ENCODE data around the gene ENDOV. TPM values are rescaled to one million over a fixed set of nuclear protein-coding genes. Genes with fewer than 3 reads are reported as not detected.

ENDOV gene
- total RNA-seq, 1 experiment from 2014 or later, result 15.0 TPM

- no peak for DNase-seq (ENCODE audit: low read depth, low spot score)
- in situ Hi-C loops (cut with HindIII; ENCODE audit: low pct_unique_long_range_greater_than_20kb, low sequenced_read_pairs), result no loop called here
Observed at GRCh38 chr17:80463784-80464400, 48.9 kb downstream of the ENDOV start.

GRCh38 chr17:80464486-80464885 lies 49.5 kb downstream of the ENDOV start:
- no peak for DNase-seq (ENCODE audit: low read depth, low spot score)
- in situ Hi-C loops (cut with HindIII; ENCODE audit: low pct_unique_long_range_greater_than_20kb, low sequenced_read_pairs), result no loop called here

DNA sequence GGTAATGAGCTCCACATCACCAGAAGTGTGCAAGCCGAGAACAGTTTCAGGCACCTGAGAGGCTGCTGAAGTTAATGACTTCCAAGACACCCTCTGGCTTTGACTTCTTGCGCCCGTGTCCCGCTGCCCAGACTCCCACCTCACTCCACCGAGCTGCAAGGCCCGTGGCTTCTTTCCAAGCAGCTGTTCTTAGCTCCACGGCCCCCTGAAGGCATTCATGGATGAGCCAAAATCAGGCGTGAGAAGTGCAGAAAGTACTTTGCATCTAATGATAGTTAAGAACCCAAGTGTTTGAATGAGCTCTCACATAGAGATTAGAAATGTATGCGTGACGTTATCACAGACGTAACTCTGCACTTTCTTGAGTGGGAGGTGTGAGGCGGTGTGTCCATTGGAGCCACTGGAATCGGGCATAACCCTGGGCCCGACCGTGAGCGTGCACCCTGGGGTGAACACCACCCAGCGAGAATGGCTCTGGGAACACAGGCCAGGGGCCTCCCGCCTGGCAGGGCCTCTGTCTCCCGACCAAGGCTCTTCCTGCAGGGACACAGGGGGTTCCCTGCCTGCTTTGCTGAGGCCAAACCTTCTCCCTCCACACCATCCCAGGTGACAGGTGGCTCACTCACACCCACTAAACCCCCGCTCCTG lies 50.5 kb downstream of the ENDOV start:
- in situ Hi-C loops (cut with HindIII; ENCODE audit: low pct_unique_long_range_greater_than_20kb, low sequenced_read_pairs), result no loop called here
- DNase-seq (ENCODE audit: low read depth, low spot score), result no peak

- in situ Hi-C loops (cut with HindIII; ENCODE audit: low pct_unique_long_range_greater_than_20kb, low sequenced_read_pairs), result no loop called here
- DNase-seq (ENCODE audit: low read depth, low spot score), result no peak
Observed at GRCh38 chr17:80466188-80466705, 51.3 kb downstream of the ENDOV start.

GRCh38 chr17:80468242-80468641 lies 53.3 kb downstream of the ENDOV start:
- in situ Hi-C loops (cut with HindIII; ENCODE audit: low pct_unique_long_range_greater_than_20kb, low sequenced_read_pairs), result no loop called here
- DNase-seq (ENCODE audit: low read depth, low spot score), result no peak

DNA sequence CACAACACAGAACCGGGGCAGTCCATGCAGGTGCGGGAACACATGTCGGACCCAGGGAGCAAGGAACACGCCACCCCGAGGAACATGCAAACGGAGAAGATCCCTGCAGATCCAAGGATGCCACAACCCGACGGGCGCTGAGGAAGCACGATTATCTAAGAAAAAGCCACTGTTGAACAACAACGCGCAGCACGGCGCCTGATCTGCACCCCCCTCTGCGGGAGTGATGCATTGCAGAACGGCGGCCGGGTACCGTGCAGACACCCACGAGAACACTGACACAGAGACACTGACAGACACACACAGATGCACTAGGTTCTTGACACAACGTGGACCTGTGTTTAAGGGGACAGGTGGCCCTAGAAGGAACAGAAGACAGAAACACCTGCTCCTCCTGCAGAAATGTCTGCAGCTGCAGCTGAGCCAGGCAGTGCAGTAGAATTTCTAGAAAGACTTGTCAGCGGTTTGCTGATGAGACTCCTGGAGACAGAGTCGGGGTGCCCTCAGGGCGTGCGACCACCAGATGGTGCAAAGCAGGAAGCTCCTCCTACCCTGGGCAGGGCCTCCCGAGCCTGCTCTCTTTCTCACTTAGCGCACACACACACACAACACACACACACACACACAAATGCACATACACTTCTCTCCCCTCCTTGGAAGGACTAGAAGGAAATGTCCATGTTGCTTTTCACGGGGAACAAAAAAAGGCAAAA lies 54.0 kb downstream of the ENDOV start:
- in situ Hi-C loops (cut with HindIII; ENCODE audit: low pct_unique_long_range_greater_than_20kb, low sequenced_read_pairs), result no loop called here

DNA sequence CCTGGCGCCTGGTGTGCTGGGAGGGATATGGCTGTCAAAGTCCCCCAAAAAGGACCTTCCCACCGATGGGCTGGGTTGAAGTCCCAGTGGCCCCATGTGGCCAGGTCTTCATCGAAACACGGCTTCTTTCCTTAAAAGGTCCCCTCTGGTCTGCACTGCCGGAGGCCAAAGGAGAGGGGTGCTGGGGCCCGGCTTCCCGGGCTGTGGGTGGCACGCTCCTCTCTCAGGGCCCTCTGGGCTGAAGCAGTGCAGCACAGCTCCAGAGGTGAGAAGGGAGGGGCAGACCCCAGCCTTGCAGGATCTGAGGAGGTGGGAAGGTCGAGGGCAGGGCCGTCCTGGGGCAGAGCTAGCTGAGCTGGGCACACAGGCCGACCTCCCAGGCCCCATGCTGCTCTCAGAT lies 54.7 kb downstream of the ENDOV start:
- in situ Hi-C loops (cut with HindIII; ENCODE audit: low pct_unique_long_range_greater_than_20kb, low sequenced_read_pairs), result no loop called here
- no peak for DNase-seq (ENCODE audit: low read depth, low spot score)

More for the DNA sequence above, 54.0 kb downstream of the ENDOV start:
- no peak for DNase-seq (ENCODE audit: low read depth, low spot score)

GRCh38 chr17:80470603-80471002 lies 55.6 kb downstream of the ENDOV start:
- in situ Hi-C loops (cut with HindIII; ENCODE audit: low pct_unique_long_range_greater_than_20kb, low sequenced_read_pairs), result no loop called here
- DNase-seq (ENCODE audit: low read depth, low spot score), result no peak

GRCh38 chr17:80471922-80472321 lies 57.0 kb downstream of the ENDOV start:
- in situ Hi-C loops (cut with HindIII; ENCODE audit: low pct_unique_long_range_greater_than_20kb, low sequenced_read_pairs), result no loop called here
- DNase-seq (ENCODE audit: low read depth, low spot score), result no peak

GRCh38 chr17:80472996-80473395 lies 58.0 kb downstream of the ENDOV start:
- in situ Hi-C loops (cut with HindIII; ENCODE audit: low pct_unique_long_range_greater_than_20kb, low sequenced_read_pairs), result no loop called here
- no peak for DNase-seq (ENCODE audit: low read depth, low spot score)

DNA sequence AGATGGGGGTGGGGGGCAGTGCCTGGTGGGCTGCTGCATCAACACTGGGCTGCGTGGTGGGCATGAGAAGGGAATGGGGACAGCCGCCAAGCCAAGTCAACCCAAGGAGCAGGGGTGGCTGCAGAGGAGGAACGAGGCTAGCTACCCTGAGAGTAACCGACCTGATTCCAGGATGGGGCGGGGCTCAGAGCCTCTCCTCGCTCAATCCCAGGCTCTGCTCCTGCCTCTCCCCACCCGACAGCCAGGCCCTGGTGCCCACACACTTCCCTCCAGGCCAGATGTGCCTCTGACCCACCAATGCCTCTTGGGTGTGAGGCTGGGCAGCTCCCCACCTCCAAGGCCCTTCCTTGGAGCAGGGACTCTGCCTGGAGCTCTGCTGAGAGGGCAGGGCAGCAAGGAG lies 58.7 kb downstream of the ENDOV start:
- DNase-seq (ENCODE audit: low read depth, low spot score), result no peak
- in situ Hi-C loops (cut with HindIII; ENCODE audit: low pct_unique_long_range_greater_than_20kb, low sequenced_read_pairs), result no loop called here

GRCh38 chr17:80474231-80474960 lies 59.4 kb downstream of the ENDOV start:
- in situ Hi-C loops (cut with HindIII; ENCODE audit: low pct_unique_long_range_greater_than_20kb, low sequenced_read_pairs), result no loop called here
- DNase-seq (ENCODE audit: low read depth, low spot score), result peak; percentile 81

GRCh38 chr17:80474961-80475909 lies 60.3 kb downstream of the ENDOV start:
- no peak for DNase-seq (ENCODE audit: low read depth, low spot score)
- in situ Hi-C loops (cut with HindIII; ENCODE audit: low pct_unique_long_range_greater_than_20kb, low sequenced_read_pairs), result no loop called here

GRCh38 chr17:80475910-80476876 lies 61.2 kb downstream of the ENDOV start, which contains the start of gene NPTX1:
Gene NPTX1 (minus strand): TSS chr17:80476607. CDS start chr17:80476446, 161 bp downstream.
- in situ Hi-C loops (cut with HindIII; ENCODE audit: low pct_unique_long_range_greater_than_20kb, low sequenced_read_pairs), result no loop called here
- no peak for DNase-seq (ENCODE audit: low read depth, low spot score)

GRCh38 chr17:80476877-80477646 lies 62.1 kb downstream of the ENDOV start:
- in situ Hi-C loops (cut with HindIII; ENCODE audit: low pct_unique_long_range_greater_than_20kb, low sequenced_read_pairs), result no loop called here
- no peak for DNase-seq (ENCODE audit: low read depth, low spot score)

All from SK-MEL-5 (cell line).